GM19035 (cell line): Measurements from ENCODE around the gene IKZF3.
"Not testable (repeated sequence)": the region's sequence is repeated elsewhere in the genome, so short reads cannot be mapped to it uniquely, and the experiment has no call there.

Experiments used
- ATAC-seq: cut with Tn5 transposase; IDR thresholded peaks from one replicate; pipeline ENCODE4 v1.9.1; 2021; ENCODE audit not compliant: unreplicated experiment

IKZF3 gene

DNA sequence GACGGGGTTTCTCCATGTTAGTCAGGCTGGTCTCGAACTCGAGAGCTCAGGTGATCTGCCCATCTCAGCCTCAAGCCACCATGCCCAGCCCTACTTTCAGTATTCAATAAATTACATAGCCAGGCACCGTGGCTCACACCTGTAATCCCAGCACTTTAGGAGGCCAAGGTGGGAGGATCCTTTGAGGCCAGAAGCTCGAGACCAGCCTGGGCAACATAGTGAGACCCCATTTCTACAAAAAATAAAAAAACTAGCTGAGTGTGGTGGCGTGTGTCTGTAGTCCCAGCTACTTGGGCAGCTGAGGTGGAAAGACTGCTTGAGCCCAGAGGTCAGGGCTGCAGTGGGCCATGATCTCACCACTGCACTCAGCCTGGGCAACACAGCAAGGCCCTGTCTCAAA is 142.0 kb downstream of the IKZF3 start:
- no peak for ATAC-seq

DNA sequence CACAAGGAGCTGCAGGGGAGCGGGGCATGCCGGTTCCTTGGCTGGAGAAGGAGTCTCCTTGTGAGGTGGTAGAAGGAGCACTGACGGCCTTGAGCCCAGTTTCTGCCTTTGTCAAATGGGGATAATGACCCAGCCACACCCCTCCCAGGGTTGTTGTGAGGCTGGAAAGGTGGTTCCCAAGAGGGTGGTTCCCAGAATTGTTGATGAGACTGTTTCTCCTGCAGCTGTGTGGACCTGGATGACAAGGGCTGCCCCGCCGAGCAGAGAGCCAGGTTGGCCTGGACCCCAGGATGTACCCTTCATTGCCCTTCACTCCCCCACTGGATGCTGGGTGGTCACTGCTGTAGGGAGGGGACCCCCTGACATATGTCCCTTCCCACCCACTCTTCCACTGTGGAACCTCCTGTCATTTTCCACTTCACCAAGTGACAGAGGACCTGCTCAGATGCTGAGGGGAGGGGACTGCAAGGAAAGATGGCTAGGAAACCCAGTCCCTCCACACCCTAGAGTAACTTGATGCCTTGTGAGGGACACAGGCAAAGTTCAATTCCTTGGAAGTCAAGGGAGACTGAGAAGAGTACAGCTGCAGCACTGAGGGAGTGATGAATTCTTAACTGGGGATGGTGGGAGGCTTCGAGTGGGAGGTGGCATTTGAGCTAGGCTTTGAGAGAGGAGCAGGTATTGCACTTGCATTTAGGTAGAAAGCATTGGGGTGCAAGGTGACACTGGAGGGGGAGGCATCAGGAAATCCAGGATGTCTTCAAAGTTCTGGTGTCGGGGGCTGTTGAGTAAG is 144.4 kb downstream of the IKZF3 start:
- ATAC-seq = no peak

DNA sequence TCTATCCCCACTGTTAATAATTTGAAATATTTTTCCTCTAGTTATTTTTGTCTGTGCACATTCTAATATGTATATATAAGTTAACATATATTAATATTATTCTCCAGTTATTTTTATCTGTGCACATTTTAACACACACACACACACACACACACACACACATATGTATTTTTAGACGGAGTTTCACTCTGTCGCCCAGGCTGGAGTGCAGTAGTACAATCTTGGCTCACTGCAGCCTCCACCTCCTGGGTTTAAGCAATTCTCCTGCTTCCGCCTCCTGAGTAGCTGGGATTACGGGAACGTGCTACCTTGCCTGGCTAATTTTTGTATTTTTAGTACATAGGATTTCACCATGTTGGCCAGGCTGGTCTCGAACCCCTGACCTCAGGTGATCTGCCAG is 146.5 kb downstream of the IKZF3 start:
- ATAC-seq = no peak

DNA sequence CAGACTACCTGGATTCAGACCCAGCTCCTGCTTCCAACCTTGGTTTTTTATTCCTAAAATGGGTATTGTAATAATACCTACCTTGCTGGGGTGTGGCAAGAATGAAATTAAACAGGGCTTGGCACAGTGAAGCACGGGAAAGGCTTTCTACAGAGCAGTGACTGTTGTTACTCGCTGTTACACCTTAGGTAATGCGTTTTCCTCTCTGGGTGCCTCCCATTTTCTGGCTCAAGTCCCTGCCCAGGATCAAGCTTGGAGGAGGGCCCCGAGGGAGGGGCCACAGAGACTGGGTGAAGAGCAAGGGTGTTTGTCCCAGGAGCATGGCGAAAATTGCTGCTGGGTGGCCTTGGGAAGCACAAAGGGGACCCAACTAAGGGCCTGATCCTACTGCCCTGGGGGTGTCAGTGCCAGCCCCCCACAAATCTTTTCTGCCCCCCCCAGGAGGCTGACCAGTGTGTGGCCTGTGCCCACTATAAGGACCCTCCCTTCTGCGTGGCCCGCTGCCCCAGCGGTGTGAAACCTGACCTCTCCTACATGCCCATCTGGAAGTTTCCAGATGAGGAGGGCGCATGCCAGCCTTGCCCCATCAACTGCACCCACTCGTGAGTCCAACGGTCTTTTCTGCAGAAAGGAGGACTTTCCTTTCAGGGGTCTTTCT is 147.1 kb downstream of the IKZF3 start:
- ATAC-seq = no peak

DNA sequence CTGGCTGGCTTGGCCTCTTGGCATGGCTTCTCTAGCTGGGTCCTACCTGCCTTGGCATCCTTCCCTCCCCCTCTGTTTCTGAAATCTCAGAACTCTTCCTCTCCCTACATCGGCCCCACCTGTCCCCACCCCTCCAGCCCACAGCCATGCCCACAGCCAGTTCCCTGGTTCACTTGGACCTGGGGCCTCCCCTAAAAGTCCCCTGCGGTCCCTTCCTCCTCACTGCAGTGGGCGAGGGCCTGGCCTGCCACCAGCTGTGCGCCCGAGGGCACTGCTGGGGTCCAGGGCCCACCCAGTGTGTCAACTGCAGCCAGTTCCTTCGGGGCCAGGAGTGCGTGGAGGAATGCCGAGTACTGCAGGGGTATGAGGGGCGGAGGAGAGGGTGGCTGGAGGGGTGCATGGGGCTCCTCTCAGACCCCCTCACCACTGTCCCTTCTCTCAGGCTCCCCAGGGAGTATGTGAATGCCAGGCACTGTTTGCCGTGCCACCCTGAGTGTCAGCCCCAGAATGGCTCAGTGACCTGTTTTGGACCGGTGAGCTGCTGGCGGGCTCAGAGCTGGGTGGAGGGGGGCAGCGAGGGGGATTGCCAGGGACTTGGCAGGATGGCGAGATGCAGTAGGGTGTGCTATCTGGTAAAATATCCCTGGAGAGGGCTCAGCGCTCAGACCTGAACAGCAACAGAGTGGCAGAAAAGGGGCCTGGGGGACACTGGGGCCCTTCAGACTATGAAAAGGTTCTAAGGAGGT is 147.9 kb downstream of the IKZF3 start:
- no peak for ATAC-seq

DNA sequence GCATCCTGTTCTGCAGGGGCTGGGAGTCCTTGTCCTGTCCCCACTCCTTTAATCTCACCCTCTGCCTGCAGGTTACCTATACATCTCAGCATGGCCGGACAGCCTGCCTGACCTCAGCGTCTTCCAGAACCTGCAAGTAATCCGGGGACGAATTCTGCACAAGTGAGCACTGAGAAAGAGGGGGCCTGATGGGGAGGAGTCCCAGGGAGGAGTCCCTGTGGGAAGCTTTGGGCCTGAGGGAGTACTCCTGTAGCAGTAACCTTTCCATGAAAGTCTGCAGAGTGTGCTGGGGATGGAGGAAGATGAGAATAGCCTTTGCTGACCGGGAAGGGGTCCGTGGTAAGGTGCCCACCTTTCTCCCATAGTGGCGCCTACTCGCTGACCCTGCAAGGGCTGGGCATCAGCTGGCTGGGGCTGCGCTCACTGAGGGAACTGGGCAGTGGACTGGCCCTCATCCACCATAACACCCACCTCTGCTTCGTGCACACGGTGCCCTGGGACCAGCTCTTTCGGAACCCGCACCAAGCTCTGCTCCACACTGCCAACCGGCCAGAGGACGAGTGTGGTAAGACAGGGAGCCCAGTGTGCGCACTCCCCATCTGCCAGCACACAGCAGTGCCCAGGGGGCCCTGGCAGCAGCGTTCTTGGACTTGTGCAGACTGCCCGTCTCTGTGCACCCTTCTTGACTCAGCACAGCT is 148.6 kb downstream of the IKZF3 start:
- ATAC-seq = no peak

DNA sequence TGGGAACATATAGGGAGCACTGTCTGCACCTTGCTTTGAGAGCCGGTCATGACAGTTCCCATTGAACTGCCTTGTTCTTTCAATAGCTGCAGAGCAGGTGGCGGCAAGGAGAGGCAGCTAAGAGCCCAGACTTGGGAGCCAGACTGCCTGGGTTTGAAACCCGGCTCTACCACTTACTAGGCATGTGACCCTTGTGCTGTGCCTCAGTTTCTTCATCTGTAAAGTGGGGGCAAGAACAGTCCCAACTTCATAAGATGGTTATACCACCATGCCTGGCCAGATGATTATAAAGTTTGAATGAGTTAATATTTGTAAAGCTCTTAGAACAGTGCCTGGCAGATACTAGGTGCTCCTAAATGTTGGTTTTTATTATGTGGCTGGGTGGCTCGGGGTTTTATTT is 149.9 kb downstream of the IKZF3 start:
- no peak for ATAC-seq

DNA sequence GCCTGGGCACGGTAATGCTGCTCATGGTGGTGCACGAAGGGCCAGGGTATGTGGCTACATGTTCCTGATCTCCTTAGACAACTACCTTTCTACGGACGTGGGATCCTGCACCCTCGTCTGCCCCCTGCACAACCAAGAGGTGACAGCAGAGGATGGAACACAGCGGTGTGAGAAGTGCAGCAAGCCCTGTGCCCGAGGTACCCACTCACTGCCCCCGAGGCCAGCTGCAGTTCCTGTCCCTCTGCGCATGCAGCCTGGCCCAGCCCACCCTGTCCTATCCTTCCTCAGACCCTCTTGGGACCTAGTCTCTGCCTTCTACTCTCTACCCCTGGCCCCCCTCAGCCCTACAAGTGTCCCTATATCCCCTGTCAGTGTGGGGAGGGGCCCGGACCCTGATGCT is 152.3 kb downstream of the IKZF3 start:
- no peak for ATAC-seq

DNA sequence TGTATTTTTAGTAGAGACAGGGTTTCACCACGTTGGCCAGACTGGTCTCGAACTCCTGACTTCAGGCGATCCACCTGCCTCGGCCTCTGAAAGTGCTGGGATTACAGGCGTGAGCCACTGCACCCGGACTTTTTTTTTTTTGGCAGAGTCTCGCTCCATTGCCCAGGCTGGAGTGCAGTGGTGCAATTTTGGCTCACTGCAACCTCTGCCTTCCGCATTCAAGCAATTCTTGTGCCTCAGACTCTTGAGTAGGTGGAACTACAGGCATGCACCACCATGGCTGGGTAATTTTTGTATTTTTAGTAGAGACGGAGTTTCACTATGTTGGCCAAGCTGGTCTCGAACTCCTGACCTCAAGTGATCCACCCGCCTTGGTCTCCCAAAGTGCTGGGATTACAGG is 153.0 kb downstream of the IKZF3 start:
- not testable (repeated sequence) for ATAC-seq

DNA sequence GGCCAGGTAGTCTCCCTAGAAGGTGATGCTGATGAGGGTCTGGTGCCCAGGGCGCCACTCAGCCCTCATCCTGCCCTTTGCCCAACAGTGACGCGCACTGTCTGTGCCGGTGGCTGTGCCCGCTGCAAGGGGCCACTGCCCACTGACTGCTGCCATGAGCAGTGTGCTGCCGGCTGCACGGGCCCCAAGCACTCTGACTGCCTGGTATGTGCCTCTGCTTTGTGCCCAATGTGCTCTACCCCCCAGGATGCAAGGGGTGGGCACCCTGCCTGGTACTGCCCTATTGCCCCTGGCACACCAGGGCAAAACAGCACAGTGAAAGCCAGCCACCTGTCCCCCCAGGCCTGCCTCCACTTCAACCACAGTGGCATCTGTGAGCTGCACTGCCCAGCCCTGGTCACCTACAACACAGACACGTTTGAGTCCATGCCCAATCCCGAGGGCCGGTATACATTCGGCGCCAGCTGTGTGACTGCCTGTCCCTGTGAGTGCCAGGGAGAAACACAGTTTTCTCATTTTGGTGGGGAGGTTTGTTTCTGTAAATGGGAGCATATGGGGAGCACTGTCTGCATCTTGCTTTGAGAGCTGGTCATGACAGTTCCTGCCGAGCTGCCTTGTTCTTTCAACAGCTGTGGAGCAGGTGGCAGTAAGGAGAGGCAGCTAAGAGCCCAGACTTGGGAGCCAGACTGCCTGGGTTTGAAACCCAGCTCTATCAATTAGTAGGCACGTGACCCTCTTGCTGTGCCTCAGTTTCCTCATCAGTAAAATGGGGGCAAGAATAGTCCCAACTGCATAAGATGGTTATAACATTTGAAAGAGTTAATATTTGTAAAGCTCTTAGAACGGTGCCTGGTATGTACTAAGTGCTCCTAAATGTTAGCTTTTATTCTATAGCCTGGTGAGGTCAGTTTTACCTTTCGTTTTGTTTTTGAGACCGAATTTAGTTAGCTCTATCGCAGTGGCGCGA is 153.8 kb downstream of the IKZF3 start:
- no peak for ATAC-seq

DNA sequence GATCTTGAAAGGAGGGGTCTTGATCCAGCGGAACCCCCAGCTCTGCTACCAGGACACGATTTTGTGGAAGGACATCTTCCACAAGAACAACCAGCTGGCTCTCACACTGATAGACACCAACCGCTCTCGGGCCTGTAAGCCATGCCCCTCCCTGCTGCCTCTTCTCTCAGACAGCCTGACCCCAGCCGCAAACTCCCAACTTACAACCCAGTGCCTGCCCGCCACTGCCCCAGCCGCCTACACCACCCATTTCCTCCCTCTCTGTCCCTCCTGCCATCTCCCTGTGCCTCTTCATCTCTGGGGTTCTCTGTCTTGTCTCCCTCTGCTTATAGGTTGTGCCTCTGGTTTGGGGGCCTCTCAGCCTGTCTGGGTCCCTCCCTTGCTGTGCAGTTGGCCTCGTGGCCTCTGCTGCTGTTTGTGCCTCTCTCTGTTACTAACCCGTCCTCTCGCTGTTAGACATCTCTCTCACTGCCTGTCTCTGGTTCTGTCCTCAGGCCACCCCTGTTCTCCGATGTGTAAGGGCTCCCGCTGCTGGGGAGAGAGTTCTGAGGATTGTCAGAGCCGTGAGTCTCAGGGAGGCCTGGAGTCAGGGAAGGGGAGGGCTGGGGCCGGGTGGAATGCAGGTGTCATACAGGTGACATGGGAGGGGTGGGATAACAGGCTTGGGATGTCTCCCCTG is 154.7 kb downstream of the IKZF3 start:
- ATAC-seq = no peak
